RKO (cell line): ENCODE results near the gene MFSD11.
A peak's percentile ranks its signal among the peaks of the same experiment; 100 is the strongest.
"Not testable (repeated sequence)": the region's sequence is repeated elsewhere in the genome, so short reads cannot be mapped to it uniquely, and the experiment has no call there.

ENCODE experiments used
- DNase-seq: peaks from one replicate; pipeline ENCODE4 v3.0.0-alpha.2; 2016; ENCODE audit warnings: low spot score

MFSD11 gene

DNA sequence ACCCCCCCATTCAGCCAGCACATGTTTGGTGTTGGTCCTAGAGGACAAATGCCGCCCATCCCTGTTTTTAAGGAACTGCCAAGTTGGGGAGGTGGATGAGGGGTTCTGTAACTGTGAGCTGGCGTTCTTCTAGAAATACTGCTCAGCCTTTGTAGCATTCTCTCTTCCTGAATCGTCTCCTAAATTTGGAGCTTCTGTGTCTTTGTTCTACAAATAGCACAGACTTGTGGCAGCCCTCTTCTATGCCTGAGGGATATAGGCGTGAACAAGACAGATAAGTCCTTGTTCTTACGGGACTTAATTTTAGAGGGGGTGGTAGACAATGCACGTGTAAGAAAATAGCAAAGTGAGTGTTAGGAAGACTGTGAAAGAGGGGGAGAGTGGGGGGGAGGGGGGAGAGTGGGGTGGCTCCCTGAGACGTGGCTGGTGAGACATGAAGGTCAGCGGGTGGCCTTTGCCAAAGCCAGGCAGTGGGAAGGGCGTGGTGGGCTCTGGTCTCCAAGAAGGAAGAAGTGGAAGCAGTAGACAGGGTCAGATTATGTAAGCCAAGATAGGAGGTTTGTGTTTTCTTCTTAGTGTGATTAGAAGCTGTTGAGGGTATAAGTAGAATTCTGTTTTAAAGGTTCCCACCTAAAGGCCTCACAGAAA, 9.9 kb downstream of the MFSD11 start:
- DNase-seq, result no peak

DNA sequence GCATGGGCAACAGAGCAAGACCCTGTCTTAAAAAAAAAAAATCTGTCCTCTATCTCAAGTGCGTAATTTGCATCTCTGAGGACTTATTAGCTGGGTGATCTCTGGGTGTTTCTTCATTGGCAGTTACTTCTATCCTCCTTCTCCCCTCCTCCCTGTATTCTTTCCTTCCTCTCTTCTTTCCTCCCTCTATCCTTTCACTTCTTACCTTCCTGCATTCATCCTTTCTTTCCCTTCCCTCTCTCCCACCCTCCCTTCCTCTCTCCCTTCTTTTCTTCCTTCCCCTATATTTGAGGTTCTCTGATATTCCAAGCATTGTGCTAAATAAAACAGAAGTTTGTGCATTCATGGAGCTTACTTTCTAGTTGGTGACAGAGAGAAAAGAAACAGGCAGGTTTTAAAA, 10.7 kb downstream of the MFSD11 start:
- no peak for DNase-seq

DNA sequence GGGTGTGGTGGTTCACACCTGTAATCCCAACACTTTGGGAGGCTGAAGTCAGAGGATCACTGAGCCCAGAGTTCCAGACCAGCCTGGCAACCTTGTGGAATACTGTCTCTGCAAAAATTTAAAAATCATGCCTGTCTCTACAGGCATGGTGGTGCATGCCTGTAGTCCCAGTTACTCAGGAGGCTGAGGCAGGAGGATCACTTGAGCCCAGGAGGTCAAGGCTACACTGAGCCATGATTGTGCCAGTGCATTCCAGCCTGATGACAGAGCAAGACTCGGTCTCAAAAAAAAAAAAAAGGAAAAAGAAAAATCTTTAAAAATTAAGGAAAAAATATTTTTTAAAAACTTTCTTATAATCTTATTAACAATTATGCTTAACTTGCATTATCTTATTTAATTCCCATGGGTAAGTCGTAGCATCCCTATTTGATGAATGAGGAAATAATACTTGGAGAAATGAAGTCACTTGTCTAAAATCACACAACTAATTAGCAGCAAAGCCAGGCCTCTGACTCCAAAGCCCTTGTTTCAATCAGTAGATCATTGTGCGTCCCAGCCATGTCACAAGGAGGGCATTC, 13.6 kb downstream of the MFSD11 start:
- no peak for DNase-seq

DNA sequence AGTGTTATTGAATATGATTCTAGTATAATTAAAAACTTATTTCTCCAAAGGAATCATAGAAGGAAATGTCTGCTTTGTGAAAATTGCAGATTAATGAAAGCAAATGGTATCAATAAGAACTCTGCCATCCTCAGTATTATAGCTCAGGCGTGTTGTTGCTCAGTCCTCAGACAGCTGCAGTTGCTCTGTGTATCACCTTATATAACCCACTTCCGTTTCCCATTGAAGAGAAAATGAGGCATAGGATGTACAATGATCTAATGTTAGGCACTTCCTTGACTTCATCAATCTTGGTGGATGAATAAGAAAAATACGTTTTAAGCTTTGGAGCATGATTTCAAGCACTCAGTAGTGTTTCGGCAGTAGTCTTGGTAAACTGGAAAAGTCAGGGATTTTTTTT, 14.1 kb downstream of the MFSD11 start:
- DNase-seq, result no peak

DNA sequence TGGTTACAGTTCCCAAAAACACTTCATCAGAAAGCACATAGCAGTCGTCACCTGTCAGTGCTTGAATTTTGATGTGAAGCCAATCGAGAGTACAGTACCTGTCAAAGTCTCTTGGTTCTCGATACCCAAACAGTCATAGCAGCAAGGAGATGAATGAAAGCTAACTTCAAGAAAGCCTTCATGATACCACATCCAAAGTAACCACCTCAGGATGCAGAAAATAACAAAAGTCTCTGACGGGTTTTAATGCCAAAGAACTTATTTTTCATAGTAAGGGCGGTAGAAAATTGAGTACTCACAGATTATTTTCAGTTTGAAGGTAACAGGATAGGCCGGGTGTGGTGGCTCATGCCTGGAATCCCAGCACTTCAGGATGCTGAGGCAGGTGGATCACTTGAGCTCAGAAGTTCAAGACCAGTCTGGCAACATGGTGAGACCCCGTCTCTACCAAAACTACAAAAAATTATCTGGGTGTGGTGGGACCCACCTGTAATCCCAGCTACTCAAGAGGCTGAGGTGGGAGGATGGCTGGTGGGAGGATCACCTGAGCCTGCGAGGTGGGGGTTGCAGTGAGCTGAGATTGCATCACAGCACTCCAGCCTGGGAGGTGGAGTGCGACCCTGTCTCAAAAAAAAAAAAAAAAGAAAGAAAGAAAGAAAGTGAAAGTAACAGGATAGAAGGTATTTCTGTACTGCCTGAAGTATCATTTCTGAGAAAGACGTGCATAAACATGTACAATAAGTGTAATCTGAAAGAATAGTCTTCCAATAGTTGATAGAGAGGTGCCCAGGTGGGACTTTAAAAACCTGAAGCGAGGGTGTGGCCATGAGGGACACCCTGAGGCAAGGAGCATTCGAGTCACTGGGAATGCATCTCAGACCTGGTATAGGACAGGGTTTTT, 15.4 kb downstream of the MFSD11 start:
- no peak for DNase-seq

DNA sequence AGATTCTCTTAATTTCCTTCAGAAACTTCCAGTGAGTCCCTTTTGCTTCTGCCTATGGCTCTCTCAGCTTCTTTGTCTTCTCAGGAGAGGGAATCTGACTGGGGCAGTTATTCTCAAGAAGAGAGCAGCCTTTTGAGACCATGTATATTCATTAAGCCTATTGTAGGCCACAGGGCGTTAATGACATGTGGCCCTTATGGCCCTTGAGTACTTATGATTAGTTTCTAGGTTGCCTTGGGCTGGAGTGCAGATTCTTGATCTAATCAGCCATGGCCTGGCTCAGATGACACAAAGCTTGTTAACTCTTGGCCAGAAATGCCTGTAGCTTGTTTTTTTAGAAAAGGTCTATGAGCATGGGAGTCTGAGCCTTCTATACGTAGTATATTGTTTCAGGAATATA, 17.4 kb downstream of the MFSD11 start:
- DNase-seq, result no peak

DNA sequence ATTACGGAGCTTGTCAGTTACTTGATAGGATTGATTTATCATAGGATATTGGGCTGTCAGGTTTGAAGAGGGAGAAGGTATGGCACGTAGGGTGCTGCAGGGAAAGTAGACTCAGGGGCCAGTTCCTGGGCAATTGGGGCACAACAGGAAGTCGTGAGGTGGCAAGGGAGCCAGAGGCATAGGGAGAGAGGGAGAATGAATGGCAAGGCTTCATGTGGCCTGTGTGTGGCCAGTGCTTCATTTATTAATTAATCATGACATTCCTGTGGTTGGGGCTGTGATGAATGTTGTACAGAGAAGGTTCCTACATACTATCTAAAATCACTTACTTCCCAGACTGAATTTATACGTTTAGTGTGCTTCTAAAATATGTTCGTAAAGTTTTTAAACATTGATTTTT, 19.3 kb downstream of the MFSD11 start:
- DNase-seq, result no peak

DNA sequence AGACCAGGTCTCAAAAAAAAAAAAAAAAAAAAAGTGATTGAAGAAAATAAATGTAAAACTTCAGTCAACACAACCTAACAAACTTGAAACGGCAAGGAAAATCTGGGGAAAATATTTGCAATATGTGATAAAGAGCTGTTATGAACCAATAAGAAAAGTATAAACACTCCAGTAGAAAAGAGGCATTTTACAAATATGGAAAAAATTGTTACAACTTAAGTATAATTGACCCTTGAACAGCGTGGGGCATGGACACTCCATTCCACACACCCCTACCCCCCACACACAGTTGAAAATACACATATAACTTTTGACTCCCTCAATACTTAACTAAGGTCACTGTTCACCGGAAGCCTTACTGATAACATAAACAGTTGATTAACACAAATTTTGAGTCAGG, 20.7 kb downstream of the MFSD11 start:
- no peak for DNase-seq

DNA sequence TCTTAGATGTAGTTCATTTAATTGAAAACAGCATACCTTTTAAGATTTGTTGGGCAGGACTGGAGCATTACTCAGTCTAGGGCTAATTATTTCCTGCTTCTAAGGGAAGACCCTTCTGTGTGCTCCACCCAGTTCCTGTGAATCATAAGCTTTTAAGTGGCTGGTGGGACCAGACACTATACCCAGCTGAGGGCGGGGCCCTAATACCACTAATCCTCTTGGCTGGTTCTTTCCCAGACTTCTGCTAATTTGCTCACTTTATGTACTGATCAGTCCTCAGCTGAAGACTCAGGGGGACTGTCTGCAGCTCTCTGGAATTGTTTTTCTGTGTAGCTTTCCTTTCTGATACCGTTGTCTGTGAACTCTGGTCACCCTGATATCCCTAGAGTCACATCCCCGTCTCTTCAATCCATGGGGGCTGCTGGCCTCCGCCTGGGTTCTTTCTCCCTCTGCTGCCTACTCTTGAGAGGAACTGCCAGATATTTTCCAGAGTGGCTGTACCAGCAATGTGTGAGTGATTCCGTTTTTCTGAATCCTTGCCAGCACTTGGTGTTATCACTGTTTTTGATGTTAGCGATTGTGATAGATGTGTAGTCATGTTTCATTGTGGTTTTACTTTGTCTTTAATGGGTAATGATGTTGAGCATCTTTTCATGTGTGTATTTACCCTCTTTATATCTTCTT, 35.1 kb downstream of the MFSD11 start:
- DNase-seq, result peak; percentile 40

DNA sequence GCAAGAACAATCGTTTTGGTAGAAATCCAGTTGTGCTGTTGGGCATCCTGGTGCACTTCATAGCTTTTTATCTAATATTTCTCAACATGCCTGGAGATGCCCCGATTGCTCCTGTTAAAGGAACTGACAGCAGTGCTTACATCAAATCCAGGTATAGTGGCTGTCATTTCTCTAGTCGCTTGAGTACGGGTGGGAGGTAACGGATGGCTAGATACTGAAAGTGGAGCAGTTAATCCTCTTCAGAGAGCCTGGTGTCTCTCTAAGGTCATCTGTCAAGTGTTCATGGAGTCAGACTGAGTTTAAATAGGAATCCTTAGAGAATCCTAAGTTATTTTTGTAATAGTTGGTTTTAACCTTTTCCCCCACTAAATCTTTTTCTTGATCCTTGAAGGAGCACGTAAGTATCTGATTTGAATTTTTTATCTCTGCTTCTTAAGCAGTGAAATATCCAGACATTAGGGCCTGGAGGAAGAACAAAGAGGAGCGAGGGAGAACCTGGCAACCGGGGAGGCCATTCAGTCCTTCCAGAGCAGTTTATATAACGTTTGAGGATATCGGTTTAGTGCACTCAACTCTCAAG, 37.2 kb downstream of the MFSD11 start:
- no peak for DNase-seq

DNA sequence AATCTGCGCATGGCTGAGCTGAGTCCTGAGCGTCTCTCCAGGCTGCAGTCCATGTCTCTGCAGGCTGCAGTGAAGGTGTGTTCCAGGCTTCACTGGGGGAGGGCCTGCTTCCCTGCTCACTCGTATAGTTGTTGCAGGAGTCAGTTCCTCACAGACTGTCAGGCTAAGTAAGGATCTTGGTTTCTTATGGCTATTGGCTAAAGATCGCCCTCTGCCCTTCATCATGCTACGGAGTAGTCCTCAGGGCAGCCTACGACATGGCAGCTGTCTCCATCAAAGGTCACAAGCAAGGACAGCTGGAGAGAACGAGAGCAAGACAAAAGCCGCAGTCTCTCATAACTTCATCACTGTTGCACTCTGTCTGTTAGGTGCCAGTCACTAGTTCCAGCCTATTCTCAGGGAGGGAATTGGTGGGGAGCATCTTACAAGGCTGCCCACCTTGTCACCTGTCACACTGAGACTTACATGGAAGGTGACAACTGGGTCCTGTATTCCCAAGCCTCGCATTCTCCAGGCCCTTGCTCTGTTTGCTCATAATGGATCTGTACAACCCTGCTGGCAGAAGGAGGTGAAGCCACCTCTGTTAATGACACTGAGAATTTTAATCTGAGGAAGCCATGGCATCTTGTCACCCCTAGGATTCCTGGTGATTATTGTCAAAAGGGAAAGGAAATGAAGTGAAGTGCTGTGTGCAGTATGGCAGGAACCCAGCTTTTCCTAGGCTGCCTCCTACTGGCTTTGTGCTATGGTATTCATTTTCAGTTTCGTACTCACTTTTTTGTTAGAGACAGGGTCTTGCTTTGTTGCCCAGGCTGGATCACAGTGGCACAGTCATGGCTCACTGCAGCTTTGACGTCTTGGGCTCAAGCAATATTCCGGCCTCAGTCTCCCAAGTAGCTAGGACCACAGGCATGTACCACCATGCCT, 43.4 kb downstream of the MFSD11 start:
- DNase-seq, result no peak

DNA sequence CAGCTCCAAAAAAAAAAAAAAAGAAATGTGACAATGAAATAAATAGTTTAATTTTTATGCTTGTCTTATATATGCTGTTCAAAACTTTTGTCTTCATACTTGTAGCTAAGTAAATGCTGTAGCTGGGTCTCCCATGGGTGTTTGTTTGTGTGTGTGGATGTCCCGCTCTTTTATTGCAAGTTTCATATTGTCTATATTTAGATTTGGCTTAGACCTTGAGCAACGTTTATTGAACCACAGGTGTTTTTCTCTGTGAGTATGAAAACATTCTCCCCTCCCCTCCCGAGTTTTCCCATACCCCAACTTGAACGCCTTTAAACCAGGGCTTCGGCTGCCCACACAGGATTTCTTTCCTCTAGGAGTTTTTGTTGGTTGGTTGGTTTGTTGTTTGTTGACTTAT, 45.2 kb downstream of the MFSD11 start:
- DNase-seq, result no peak

DNA sequence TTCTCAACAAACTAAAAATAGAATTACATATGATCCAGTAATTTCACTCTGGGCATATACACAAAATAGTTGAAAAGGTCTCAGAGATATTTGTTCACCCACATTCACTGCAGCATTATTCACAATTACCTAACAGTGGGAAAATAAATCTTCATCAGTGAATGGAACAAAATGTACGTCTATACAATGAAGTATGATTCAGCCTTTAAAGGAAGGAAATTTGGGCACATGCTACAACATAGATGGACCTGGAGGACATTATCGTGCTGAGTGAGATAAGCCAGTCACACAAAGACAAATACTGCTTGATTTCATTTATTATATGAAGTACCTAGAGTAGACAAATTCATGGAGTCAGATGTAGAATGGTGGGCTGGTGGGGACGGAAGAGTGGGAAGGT, 47.0 kb downstream of the MFSD11 start:
- no peak for DNase-seq

DNA sequence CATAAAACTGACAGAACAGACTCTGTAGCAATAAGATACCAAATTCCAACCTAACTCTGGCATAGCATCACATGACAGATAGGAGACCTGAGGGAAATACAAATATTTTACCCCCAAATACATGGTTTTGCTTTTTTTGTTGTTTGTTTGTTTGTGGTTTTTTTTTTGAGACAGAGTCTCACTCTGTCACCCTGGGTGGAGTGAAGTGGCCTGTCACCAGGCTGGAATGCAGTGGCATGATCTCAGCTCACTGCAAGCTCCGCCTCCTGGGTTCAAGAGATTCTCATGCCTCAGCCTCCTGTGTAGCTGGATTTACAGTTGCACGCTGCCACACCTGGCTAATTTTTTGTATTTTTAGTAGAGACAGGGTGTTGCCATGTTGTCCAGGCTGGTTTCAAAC, 49.9 kb downstream of the MFSD11 start:
- DNase-seq, result not testable (repeated sequence)

DNA sequence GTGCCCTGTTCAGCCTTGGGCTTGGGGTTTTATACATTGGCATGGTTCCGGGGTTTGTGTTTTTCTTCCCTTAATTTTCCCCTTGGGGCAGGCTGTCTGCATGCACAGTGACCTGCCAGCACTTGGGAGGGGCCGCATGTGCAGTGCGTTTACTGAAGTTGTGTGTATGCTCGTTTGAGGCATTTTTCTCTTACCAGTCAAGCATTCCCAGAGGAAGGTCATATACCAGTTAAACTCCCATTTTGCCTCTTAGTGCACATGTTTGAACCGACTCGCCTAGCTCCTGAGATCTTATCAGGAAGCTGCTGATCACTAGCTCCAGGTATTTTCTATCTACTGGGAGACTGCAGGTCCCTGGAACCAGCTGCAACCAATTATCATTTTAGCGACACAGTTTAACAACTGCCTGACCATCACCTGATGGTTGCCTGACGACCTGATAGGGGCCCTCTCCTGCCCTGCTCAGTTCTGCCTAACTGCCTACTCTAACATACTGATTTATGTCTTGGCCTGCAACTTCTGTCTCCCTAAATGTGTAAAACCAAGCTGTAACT, 51.4 kb downstream of the MFSD11 start:
- no peak for DNase-seq

DNA sequence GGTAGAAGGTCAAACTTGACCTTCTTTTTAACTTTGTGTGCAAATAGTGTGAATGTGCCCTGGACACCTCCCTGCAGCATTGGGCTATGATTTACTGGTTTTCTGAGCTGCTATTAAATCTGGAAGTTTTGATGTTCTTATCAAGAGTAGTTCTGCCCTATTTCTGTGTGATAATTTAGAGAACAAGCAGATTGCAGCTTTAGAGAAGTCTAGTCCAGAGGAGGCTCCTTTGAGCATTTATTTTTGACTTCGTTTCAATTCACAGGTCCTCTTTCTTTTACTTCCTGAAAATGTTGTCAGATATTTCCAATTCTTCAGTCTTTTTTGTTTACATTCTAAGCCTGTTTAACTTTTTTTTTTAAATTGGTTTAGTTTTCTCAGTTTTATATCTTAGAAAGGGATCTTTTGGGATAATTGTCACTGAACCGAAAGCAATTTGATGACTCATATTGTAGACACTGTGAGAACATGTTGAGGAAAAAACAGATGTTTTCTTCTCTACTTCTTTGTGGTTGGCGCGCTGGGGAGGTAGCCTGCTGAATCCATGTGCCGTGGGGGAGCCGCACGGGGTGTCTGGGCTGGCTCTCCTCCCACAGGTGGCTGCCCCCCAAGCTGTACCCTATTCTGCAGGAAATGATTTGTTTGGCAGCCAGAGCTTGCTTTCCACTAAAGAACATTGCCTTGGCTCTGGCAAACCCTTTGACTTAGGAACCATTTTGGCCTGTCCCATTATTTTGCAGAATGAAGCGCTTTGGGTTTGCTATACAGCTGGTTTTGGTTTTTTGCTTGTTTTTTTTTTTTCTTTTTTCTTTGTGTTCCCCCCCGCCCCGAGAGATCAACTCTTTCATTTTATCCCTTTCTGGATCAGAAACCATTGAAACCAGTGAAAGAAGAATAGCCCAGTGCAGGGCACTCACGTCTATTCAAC, 53.4 kb downstream of the MFSD11 start:
- DNase-seq, result peak; percentile 18

DNA sequence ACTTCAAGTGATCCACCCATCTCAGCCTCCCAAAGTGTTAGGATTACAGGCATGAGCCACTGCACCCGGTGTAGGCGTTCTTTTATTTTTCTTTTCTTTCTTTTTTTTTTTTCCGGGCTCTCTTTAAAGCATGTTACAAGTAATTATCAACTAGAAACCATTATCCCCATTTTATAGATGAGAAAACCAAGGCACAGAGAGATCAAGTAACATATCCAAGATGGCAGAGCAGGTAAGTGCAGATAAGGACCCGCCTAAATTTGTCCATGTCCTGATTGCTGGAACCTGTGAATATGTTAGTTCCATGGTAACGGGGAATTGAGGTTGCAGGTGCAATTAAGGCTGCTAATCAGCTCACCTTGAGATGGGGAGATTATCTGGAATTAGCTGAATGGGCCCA, 54.4 kb downstream of the MFSD11 start:
- no peak for DNase-seq

DNA sequence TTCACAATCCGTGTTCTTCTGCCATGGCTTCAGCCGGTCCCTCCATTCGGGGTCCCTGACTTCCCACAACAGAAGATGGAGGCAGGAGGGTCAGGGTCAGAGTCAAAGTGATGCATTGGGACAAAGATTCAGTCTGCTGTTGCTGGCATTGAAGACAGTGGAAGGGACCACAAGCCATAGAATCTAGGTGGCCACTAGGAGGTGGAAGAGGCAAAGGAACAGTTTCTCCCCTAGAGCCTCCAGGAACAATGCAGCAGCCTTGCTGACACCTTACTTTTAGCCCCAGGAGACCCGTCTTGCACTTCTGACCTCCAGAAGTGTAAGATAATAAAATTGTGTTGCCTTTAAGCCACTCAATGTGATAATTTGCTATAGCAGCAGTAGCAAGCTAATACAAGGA, 55.9 kb downstream of the MFSD11 start:
- DNase-seq, result peak; percentile 25

DNA sequence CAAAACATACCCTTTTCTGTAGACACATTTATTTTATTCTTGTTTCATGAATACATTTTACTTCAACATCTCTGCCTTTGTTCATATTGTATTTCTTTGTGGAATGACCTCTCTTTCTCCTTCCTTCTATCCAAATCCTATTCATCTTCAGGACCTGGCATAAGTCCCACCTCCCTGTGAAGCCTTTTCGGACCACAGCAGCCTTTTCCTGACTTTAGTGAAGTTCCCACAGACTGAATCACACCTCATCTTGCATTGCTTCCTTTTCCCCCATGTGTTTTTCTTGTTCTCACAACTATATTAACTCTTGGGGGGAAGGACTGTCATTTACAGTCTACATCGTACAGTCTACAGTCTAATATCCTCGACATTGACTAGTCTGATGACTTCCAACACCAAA, 58.2 kb downstream of the MFSD11 start:
- DNase-seq, result no peak
